T-helper 2 cell treated with Interferon-gamma antibody and Interleukin-4, amounts not matched to agents 5 μg/mL and 100 μg/mL, for 36 hours (primary cell): ENCODE measurements around the gene USH1C.

Experiments
- DNase-seq: peaks from one replicate; pipeline ENCODE4 v3.0.0; 2021; ENCODE audit warnings: low spot score
- H3K27ac Mint-ChIP-seq: one replicate; pipeline ENCODE4 v1.8.0; 2021; ENCODE audit warnings: mild to moderate bottlenecking, mixed read lengths
- H3K27me3 Mint-ChIP-seq: one replicate; pipeline ENCODE4 v1.8.0; 2021; ENCODE audit warnings: low read depth, mixed read lengths
- H3K36me3 Mint-ChIP-seq: one replicate; pipeline ENCODE4 v1.8.0; 2021; ENCODE audit warnings: low read depth, mixed read lengths
- H3K4me1 Mint-ChIP-seq: one replicate; pipeline ENCODE4 v1.8.0; 2021; ENCODE audit warnings: low read depth, mixed read lengths
- H3K4me3 Mint-ChIP-seq: one replicate; pipeline ENCODE4 v1.8.0; 2022; ENCODE audit warnings: mild to moderate bottlenecking, moderate library complexity, mixed read lengths
- H3K9me3 Mint-ChIP-seq: one replicate; pipeline ENCODE4 v1.8.0; 2021; ENCODE audit warnings: mixed read lengths

Gene USH1C

DNA sequence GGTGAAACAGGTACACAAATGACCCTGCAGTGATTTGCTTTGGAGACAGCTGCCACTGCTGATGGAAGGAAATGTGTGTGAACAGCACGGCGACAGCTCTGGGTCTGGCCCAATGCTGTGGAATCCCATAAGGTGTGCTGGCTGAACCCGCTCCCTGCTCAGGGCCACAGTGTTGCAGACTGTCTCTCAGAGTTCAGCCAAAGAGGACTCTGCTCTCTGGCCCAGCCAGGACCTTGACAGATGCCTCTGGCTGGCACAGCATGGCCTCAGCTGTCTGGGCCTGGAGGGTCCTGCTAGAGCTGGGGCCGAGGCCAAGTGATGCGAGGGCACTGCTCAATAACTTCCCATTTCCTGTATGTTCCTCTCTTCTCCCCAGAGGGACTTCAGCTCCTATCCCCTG is 62.3 kb downstream of the USH1C start:
- H3K9me3 Mint-ChIP-seq, result peaks cover 8% of the 10 kb centered on the region
- no peak overlapping the region for H3K4me3 Mint-ChIP-seq
- no peak overlapping the region for H3K27ac Mint-ChIP-seq
- H3K36me3 Mint-ChIP-seq, result no peaks in the 10 kb centered on the region
- DNase-seq, result no peak
- peaks cover 40% of the 10 kb centered on the region for H3K27me3 Mint-ChIP-seq
- H3K4me1 Mint-ChIP-seq, result no peaks in the 10 kb centered on the region

DNA sequence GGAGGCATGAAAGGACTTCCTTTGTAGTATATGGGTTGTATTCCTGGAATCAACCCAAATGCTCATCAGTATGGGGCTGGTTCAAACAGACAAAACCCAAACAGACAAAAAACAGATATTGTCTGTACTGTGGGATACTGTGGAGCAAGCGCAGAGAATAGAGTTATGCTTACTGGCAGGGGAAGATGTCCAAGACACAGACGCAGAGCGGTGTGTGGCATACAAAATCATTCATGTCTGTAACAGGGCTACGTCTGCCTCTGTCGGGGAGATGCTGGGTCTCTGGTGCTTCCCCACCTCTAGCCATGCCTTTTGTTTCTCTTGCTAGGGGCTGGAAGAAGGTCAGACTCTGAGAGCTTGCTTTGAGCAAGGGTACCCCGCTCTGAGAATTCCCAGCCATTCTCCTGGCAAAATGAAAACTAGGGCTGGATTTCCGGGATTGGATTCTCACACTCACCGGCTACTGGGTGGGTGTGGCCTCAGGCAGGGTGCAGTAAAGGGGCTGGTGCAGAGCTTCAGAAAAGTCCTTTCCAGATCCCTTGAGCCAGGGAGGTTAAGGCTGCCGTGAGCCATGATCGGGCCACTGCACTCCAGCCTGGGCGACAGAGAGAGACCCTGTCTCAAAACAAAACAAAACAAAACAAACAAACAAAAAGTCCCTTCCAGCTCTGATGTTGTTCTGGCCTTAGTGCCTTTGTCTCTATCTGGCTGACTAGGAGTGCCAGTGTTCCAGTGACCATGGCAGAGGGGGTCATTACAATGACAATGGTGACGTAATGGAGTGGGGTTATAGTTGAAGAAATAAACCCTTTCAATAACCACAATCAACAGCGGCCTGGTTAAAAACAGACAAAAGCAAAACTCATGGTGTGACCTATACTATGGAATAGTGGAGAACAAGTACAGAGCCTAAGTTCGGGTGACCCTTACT is 64.7 kb downstream of the USH1C start:
- H3K36me3 Mint-ChIP-seq, result no peaks in the 10 kb centered on the region
- no peak overlapping the region for H3K4me3 Mint-ChIP-seq
- H3K4me1 Mint-ChIP-seq, result peaks cover 2% of the 10 kb centered on the region
- DNase-seq, result no peak
- peaks cover 8% of the 10 kb centered on the region for H3K9me3 Mint-ChIP-seq
- peaks cover 59% of the 10 kb centered on the region for H3K27me3 Mint-ChIP-seq
- H3K27ac Mint-ChIP-seq, result no peak overlapping the region

DNA sequence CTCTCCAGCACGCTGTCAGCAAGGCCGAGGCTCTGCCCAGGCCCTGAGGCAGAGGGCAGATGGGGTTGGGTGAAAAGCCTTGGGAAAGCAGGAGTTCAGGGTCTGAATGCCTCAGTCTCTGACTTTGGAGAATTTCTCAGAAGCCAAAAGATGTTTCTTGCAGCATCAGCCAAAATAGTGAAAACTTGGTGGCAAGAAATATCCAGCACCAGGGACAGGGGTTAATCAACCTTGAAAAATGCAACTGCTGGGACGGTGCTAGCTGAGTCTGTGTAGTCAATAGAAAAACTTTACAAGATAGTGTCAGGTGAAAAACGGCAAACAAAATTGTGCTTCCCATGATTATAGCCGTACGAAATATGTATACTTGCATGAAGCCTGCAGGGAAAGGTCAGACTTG is 66.1 kb downstream of the USH1C start:
- Mint-ChIP-seq H3K27ac (no peak overlapping the region), H3K27me3 (peaks cover 71% of the 10 kb centered on the region), H3K4me3 (no peak overlapping the region), H3K4me1 (peaks cover 2% of the 10 kb centered on the region), H3K9me3 (no peaks in the 10 kb centered on the region), H3K36me3 (no peaks in the 10 kb centered on the region)
- no peak for DNase-seq

DNA sequence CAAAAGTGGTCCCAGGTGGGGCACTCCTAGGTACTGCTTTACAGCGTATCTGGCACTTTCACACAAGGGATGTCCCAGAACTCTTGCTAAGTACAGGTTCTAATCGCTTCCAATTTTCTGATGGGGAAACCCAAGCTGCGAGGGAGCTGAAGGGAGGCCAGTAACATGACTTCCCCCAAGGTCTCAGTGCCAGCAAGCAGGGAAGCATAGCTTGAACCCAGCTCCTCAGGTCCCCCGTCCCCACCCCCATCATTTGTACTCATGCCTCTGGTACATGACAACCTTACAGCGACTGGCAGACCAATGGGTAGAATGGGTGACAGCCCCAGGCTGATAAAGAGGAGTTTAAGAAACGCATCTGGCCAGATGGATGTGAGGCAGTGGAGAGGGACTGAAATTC is 66.9 kb downstream of the USH1C start:
- no peaks in the 10 kb centered on the region for H3K9me3 Mint-ChIP-seq
- no peak overlapping the region for H3K27ac Mint-ChIP-seq
- no peak overlapping the region for H3K4me3 Mint-ChIP-seq
- no peaks in the 10 kb centered on the region for H3K36me3 Mint-ChIP-seq
- DNase-seq, result no peak
- H3K4me1 Mint-ChIP-seq, result peaks cover 2% of the 10 kb centered on the region
- H3K27me3 Mint-ChIP-seq, result peaks cover 75% of the 10 kb centered on the region

DNA sequence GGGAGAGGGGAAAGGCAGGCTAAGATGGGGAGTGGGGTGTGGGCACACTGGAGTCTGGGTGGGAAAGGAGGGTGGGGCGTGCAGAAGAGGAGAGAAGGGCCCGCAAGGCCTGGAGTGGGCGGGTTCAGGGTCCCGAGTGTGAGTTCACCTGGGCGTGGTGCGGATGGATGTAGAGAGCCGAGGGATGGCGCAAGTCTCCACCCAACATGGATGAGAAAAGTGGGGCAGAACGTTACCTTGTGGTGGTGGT is 67.2 kb downstream of the USH1C start:
- Mint-ChIP-seq H3K27me3 (peaks cover 76% of the 10 kb centered on the region), H3K4me1 (peaks cover 2% of the 10 kb centered on the region), H3K36me3 (no peaks in the 10 kb centered on the region), H3K27ac (no peak overlapping the region), H3K9me3 (no peaks in the 10 kb centered on the region), H3K4me3 (no peak overlapping the region)
- no peak for DNase-seq

DNA sequence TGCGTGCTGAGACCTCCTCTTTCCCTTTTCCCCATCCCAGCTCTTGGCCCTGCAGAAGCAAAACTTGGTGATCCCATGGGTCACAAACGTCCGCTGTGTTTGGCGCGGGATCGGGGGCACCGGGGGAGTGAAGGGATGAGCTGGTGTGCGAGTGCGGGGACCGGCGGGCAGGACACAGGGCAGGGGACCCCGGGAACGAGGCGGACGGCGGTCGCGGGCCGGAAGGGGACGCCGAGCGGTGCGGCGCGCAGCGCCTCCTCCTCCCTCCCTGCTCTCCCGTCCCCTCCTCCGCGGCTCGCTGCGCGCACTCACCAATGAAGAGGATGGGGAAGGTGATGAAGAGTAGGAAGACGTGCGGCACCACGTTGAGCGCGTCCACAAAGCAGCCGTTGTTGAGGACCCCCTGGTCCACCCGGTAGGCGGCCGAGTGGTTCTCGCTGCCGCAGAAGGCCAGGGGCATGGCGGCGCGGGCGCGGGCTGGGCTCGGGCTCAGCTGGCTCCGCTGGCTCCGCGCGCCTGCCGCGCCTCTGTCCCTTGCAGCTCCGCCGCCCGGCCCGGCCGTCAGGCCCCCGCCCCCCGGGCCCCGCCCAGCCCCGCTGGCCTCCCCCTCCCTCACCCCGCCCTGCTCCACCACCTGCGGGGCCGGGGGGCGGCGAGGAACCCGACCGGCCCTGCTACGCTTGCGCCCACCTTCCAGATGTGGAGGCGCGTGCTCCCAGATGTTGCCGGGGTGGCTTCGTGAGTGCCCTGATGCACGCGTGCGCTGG is 67.7 kb downstream of the USH1C start, which contains the start of gene ABCC8:
Gene ABCC8 (minus strand): TSS at position 529 of the 767 bp plus-strand sequence. CDS start 69 bp downstream, at position 460.
- no peak within 1 kb of the TSS for H3K27ac Mint-ChIP-seq
- H3K9me3 Mint-ChIP-seq, result no peaks in the 10 kb centered on the region
- H3K27me3 Mint-ChIP-seq, result peaks cover 78% of the 10 kb centered on the region
- no peaks in the 10 kb centered on the region for H3K36me3 Mint-ChIP-seq
- H3K4me1 Mint-ChIP-seq, result peaks cover 2% of the 10 kb centered on the region
- no peak for DNase-seq
- H3K4me3 Mint-ChIP-seq, result peak within 1 kb of the TSS; percentile 32

DNA sequence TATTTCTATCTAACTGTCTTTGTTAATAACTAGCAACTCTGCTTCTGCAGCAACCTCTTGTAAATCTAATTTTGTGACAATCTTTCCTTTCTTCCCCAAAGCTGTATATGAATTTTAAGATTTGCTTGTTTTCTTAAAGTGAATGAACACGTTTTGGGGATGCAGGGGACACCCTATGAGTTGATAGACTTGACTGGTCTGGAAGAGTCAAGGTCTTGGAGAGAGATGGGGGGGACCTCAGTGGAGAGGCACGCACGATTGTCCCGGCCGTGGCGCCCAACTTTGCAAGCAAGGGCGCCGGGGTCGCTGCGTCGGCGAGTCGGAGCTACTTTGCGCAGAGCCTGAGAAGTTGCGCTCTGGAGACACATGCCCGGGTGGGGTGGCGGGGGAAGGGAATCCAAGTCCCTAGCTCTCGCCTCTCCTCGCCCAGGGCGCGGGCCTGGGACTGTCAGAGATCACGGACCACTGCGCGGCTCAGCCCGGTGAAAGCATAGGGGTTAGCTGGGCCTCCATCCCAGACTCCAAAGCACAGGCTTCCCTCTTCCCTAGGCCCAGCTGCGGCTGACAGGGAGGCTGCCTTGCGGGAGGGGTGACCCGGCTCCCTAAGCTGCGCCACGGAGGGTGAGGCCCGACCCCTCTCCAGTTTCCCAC is 68.4 kb downstream of the USH1C start:
- Mint-ChIP-seq H3K27me3 (peaks cover 81% of the 10 kb centered on the region), H3K4me3 (peak overlapping the region; percentile 32), H3K4me1 (peaks cover 2% of the 10 kb centered on the region), H3K36me3 (no peaks in the 10 kb centered on the region), H3K9me3 (no peaks in the 10 kb centered on the region), H3K27ac (no peak overlapping the region)
- DNase-seq, result no peak

DNA sequence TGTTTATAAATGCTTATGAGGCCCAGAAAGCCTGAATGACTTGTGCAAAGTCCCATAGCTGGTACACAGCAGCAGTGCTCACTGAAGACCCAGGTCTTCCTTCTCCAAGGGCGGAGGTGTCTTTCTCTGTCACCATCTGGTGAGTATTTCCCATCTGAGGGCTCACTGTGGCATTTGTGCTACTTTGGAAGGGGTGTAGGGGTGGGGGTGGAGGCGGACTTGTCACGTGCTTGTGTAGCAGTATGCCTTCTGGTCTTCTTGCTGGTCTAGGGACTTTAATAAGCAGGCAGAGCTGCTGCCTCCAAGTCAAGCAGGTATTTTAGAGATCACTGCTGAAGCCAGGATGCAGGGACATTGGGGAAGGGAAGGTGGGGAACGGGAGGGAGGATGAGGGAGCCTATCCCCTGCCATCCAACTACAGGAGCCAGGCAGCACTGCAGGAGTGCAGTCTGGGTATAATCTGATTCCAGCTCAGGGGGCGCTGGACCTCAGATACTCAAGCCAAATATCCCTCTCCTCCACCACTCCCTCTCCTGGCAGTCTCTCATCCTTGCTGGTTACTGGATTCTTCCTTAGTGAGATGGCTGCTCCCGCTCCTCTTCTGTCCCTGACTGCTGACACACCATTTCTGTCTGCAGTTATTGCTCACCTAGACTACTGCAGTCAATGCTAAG is 71.0 kb downstream of the USH1C start:
- DNase-seq, result no peak
- Mint-ChIP-seq H3K27ac (no peak overlapping the region), H3K27me3 (peaks cover 62% of the 10 kb centered on the region), H3K4me3 (no peak overlapping the region), H3K36me3 (no peaks in the 10 kb centered on the region), H3K9me3 (no peaks in the 10 kb centered on the region), H3K4me1 (peaks cover 2% of the 10 kb centered on the region)

DNA sequence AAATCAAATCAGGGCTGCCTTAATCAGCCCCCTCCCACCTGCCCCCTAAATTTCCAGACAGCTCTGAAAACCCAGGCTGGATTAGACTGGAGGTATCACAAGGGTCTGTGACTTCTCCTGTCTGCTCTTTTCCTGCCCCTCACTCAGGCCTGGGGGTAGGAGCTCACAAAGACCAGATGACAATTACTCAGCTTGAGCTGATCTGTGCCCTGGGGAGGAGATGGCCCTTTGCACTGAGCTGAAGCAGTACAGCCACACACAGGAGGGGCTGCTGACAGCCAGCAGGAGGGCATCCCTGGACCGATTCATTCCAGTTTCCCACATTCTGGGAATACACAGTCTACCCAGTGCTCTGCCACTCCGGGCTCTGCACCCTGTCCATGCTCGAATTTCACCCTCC is 71.7 kb downstream of the USH1C start:
- Mint-ChIP-seq H3K4me3 (no peak overlapping the region), H3K9me3 (no peaks in the 10 kb centered on the region), H3K27me3 (peaks cover 55% of the 10 kb centered on the region), H3K4me1 (peaks cover 2% of the 10 kb centered on the region), H3K27ac (no peak overlapping the region), H3K36me3 (no peaks in the 10 kb centered on the region)
- DNase-seq, result no peak

DNA sequence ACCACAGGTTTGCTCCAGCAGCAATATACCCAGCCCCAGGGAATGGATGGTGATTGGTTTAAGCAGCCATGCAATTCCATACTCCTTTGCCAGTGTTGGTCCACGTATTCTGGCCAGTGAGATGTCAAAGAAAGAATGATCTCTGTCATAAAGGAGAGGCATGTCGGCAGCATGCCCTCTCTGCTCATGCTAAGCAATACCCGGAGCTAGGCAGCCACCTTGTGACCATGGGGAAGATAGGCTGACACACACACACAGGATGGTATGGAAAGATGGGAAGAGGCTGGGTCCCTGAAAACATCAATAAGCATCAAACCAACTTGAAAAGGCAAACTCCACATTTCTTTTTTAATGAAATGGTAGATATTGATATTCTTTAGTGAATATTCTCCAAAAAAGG is 72.7 kb downstream of the USH1C start:
- Mint-ChIP-seq H3K27me3 (peaks cover 50% of the 10 kb centered on the region), H3K36me3 (no peaks in the 10 kb centered on the region), H3K9me3 (no peaks in the 10 kb centered on the region), H3K4me3 (no peak overlapping the region), H3K4me1 (peaks cover 2% of the 10 kb centered on the region), H3K27ac (no peak overlapping the region)
- no peak for DNase-seq

DNA sequence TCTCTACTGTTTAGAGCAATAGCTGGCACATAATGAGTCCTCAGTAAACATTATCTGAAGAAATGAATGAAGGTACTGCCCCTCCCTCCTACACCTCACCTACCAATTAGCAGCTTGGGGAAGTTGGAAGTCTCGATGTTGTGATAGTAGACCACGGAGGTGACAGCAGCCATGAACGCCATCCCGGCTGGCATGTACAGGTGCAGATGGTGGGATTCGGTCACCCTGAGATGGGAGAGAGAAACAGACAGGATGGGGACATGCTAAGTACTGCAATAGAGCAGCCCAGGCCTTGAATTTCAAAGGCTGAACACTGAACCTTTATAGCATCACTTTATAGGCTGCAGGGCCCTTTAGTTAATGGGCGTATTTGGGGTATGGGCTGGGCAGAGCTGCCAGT is 74.2 kb downstream of the USH1C start:
- Mint-ChIP-seq H3K27ac (no peak overlapping the region), H3K4me3 (no peak overlapping the region), H3K9me3 (no peaks in the 10 kb centered on the region), H3K4me1 (no peaks in the 10 kb centered on the region), H3K27me3 (peaks cover 40% of the 10 kb centered on the region), H3K36me3 (no peaks in the 10 kb centered on the region)
- DNase-seq, result no peak

DNA sequence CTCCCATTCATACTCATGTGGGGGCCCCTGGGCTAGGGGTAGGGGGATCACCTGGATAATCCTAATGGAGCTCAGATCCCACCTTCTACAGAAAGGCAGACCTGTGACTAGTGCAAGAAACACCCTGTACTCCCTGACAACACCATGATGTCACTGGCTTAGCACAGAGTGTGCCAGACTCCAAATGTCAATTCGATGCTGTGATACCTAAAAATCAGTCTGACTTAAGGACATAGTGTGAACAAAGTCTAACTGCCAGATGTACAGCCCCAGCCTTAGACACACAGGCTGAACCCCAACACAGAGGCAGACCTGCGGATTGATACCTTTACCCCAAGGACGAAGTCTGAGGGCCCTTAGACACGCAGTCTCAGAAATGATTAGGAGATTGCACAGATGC is 76.1 kb downstream of the USH1C start:
- DNase-seq, result no peak
- peaks cover 25% of the 10 kb centered on the region for H3K27me3 Mint-ChIP-seq
- H3K4me1 Mint-ChIP-seq, result peaks cover 7% of the 10 kb centered on the region
- H3K27ac Mint-ChIP-seq, result no peak overlapping the region
- no peaks in the 10 kb centered on the region for H3K9me3 Mint-ChIP-seq
- H3K4me3 Mint-ChIP-seq, result no peak overlapping the region
- no peaks in the 10 kb centered on the region for H3K36me3 Mint-ChIP-seq

DNA sequence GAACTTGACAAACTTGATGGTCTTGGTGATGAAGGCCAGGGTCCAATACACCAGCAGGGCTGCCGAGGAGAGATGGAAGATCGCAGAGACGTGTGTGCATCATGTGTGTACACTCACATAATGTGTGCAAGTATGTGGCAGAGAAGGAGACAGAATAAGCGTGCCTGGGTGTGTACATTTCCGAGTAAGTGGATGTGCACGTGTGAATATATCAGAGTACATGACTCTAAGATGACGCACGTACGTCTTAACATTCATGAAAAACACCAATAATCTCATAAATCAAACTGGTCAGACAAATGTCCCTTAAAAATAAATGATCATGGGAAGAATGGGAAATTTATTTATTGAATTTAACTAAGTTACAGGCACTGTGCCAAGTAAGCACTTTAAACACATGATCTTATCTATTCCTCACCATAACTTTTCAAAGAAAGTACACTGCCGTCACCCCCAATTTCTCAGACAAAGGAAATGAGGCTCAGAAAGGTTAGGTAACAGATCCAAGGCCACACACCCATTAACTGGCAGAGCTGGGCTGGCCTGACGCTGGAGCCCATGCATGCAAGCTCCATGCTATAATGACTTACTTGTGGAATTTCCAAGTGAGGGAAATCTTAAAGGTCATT is 80.6 kb downstream of the USH1C start:
- Mint-ChIP-seq H3K36me3 (no peaks in the 10 kb centered on the region), H3K4me1 (peaks cover 10% of the 10 kb centered on the region), H3K4me3 (no peak overlapping the region), H3K27ac (no peak overlapping the region), H3K27me3 (peaks cover 14% of the 10 kb centered on the region), H3K9me3 (no peaks in the 10 kb centered on the region)
- DNase-seq, result no peak
